Hematopoietic multipotent progenitor cell treated with erythropoietin and hydrocortisone succinate and interleukin-3 and kit ligand, for 4 days (in vitro differentiated cells): Measurements from ENCODE around the gene CTH.
"Not testable (repeated sequence)": the region's sequence is repeated elsewhere in the genome, so short reads cannot be mapped to it uniquely, and the experiment has no call there.

Source experiments
- DNase-seq: peaks from one replicate; pipeline ENCODE4 v3.0.0-alpha.2; 2015

CTH gene

DNA sequence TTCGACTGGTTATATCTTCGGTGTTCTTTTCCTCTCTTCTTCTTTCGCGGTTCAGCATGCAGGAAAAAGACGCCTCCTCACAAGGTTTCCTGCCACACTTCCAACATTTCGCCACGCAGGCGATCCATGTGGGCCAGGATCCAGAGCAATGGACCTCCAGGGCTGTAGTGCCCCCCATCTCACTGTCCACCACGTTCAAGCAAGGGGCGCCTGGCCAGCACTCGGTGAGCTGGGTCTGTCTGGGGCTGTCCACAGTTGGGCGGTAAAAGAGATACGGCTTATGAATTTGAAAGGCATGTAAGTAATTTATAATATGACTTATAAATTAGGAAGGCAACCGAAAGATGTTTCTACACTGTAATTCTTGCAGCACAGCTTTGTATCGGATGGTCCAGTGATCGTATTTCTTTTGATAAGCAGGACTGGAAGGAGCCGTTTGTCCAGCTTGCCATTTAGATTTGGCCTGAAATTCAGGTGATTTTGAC lies 334 bp downstream of the CTH start:
- no peak for DNase-seq

GRCh38 chr1:70415882-70416281 lies 4.8 kb downstream of the CTH start:
- no peak for DNase-seq

DNA sequence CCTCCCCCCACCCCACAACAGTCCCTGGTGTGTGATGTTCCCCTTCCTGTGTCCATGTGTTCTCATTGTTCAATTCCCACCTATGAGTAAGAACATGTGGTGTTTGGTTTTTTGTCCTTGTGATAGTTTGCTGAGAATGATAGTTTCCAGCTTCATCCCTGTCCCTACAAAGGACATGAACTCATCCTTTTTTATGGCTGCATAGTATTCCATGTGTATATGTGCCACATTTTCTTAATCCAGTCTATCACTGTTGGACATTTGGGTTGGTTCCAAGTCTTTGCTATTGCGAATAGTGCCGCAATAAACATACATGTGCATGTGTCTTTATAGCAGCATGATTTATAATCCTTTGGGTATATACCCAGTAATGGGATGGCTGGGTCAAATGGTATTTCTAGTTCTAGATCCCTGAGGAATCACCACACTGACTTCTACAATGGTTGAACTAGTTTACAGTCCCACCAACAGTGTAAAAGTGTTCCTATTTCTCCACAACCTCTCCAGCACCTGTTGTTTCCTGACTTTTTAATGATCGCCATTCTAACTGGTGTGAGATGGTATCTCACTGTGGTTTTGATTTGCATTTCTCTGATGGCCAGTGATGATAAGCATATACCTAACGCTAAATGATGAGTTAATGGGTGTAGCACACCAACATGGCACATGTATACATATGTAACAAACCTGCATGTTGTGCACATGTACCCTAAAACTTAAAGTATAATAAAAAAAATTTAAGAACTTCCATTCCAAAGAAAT lies 8.1 kb downstream of the CTH start:
- not testable (repeated sequence) for DNase-seq

DNA sequence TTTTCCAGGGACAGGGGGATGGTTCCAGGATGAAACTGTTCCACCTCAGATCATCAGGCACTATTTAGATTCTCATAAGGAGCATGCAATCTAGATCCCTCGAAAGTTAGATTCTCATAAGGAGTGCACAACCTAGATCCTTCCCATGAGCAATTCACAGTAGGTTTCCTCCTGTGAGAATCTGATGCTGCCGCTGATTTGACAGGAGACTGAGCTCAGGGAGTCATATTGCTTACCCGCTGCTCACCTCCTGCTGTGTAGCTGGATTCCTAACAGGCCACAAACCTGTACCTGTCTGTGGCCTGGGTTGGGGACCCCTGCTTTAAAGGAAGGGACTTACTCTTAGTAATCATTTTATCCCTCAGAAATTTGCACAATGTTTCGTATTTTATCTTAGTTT lies 9.3 kb downstream of the CTH start:
- DNase-seq, result no peak

DNA sequence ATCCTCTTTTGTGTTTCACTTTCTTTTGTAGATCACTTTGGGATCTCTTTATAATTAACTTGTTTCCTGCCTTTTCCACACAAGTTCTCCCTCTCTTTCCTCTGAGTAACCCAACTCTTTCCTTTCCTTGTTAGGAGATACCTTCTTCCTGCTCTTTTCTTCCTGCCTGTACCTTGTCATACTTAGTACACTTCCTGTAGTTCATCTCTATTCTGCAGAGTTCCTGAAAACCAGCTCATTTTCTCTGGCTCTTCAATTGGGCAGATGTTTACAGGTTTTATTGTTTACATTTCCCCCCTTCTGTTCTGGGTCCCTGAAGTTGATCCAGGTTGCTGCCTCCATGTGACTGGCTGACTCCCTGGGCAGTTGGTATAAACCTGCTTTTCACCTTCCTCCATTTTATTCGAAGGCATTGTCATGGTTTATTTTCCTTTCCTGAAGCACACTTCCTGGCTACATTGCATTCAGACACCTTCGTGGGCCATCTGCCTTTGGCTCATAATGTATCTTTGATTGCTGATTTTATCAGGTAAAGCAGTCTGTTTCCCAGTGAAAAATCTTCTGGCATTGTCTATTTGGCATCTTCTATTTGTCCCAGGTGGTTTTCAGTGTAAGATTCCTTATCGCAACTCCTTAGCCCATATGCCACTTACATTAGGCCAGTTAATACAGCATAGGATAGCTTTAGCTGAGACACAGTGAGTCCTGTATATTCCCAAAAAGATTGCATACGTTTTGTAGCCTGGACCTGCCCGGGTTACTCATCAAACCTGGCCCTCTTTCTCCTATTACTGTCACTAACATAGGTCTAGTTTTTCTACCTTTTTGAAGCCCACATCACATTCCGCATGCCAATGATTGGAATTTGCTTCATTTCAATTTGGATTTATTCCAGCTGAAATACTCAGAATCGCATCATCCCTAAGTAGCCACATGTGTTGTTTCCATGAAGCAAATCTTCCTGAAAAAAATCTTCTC lies 15.4 kb downstream of the CTH start:
- DNase-seq, result no peak

GRCh38 chr1:70427976-70428375 lies 16.9 kb downstream of the CTH start:
- DNase-seq, result no peak

DNA sequence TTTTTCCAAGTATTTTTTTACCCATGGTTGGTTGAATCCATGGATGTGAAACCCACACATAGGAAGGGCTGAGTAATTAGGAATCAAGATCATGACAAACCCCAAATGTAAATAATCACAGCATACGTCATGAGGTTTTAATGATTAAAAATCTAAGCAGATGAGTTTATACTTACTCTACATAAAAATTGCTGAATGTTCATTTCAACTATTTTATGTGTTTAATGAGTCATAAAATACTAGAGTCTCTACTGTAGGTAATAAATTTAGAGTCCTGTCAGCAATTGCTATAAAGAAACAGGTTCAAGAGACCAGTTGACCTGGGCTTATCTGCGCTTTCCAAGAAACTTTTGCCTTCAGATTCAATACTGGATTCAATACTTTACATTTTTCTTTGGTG lies 18.2 kb downstream of the CTH start:
- DNase-seq, result no peak

- DNase-seq, result no peak
These were observed 18.7 kb downstream of the CTH start for GRCh38 chr1:70429757-70430156.

DNA sequence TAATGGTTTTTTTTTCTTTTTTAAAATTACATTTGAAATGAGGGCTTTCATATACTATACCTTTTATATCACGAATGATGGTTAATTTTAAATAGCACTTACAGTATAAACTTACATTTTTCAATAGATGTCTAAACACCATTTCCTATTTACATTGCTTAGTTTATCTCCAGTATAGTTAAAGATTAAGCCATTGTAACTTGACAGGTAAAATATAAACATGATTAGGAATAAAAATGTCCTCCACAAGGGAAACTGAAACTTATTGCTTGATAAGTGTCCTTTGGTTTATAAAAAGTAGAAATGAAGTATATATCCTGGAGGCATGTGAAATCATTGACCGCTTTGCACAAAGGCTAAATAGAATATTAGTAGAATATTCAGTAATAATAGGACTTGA lies 20.2 kb downstream of the CTH start:
- no peak for DNase-seq

- no peak for DNase-seq
These were observed 20.8 kb downstream of the CTH start for GRCh38 chr1:70431874-70432273.

- no peak for DNase-seq
These were observed 23.3 kb downstream of the CTH start for GRCh38 chr1:70434253-70434859.

- DNase-seq, result peak; percentile 39
These were observed 25.7 kb downstream of the CTH start for GRCh38 chr1:70436622-70437251.

GRCh38 chr1:70438529-70438928 lies 27.5 kb downstream of the CTH start:
- DNase-seq, result no peak

- no peak for DNase-seq
These were observed 29.7 kb downstream of the CTH start for GRCh38 chr1:70440642-70441391.

GRCh38 chr1:70441392-70442035 lies 30.4 kb downstream of the CTH start:
- DNase-seq, result no peak

GRCh38 chr1:70442490-70442889 lies 31.4 kb downstream of the CTH start:
- no peak for DNase-seq

GRCh38 chr1:70443739-70444138 lies 32.7 kb downstream of the CTH start:
- no peak for DNase-seq

- DNase-seq, result no peak
These were observed 38.0 kb downstream of the CTH start for GRCh38 chr1:70449049-70449448.

GRCh38 chr1:70452164-70452939 lies 41.3 kb downstream of the CTH start:
- DNase-seq, result not testable (repeated sequence)

- no peak for DNase-seq
These were observed 44.2 kb downstream of the CTH start for GRCh38 chr1:70455291-70455690.

GRCh38 chr1:70458131-70458530 lies 47.1 kb downstream of the CTH start:
- DNase-seq, result peak; percentile 70
